B cell (primary cell): ENCODE measurements around the gene ZBTB14. TPM values are rescaled to one million over a fixed set of nuclear protein-coding genes. Genes with fewer than 3 reads are reported as not detected.
A peak's percentile ranks its signal among the peaks of the same experiment; 100 is the strongest.

ENCODE experiments used
- ATAC-seq: fragments of 200-7000 bp; cut with Tn5 transposase; one replicate; pipeline ENCODE4 v1.10.0; 2021; ENCODE audit warnings: low read depth, mild to moderate bottlenecking, moderate number of reproducible peaks, moderate library complexity
- CTCF ChIA-PET: fragments of 350-600 bp; sonication (Branson Sonifier 250); formaldehyde crosslinking; loops from one replicate; lab custom pipeline; 2021; ENCODE audit warnings: antibody characterized with exemption, inconsistent platforms; lab: Charles Lee
- POLR2A ChIA-PET: fragments of 350-600 bp; sonication (Branson Sonifier 250); formaldehyde crosslinking; loops from one replicate; lab custom pipeline; 2021; ENCODE audit warnings: antibody characterized with exemption; lab: Charles Lee
- DNase-seq: peaks from one replicate; pipeline ENCODE4 v3.0.0; 2013
- H2AFZ ChIP-seq: 2 replicates; pipeline ENCODE4 v1.6.1; 2012; ENCODE audit warnings: mild to moderate bottlenecking, low read depth, low read length; ENCODE audit not compliant: insufficient read depth, poor library complexity, severe bottlenecking
- H3K27ac ChIP-seq, 2 donors: 1 replicate in 1 of 2; 2 replicates in 1 of 2; pipeline ENCODE4 v1.5.1; 2012 to 2013; ENCODE audit warnings: low read length in 2 of 2, mild to moderate bottlenecking in 2 of 2, moderate library complexity in 1 of 2
- H3K27me3 ChIP-seq, 4 experiments: fragments of 200-600 bp in 1 of 4; sonication (generic) in 1 of 4; replicated peaks in 1 of 4; 1 replicate in 2 of 4; 2 replicates in 2 of 4; pipeline versions ENCODE4 v1.6.1 to v1.7.0; 2013 to 2016; ENCODE audit warnings: low read length in 3 of 4, mild to moderate bottlenecking in 2 of 4, mixed read lengths in 1 of 4, moderate library complexity in 1 of 4; ENCODE audit not compliant: insufficient read depth in 4 of 4, control insufficient read depth in 3 of 4; ENCODE audit errors: control extremely low read depth in 1 of 4
- H3K36me3 ChIP-seq, 2 experiments: replicated peaks in 1 of 2; 1 replicate in 1 of 2; 2 replicates in 1 of 2; pipeline versions ENCODE4 v1.6.1 to v1.7.1; 2013; ENCODE audit warnings: low read length in 1 of 2; ENCODE audit not compliant: insufficient read depth in 2 of 2, control insufficient read depth in 1 of 2; ENCODE audit errors: control extremely low read depth in 1 of 2, extremely low read depth in 1 of 2
- H3K4me1 ChIP-seq, 2 donors: fragments of 200-600 bp in 1 of 2; sonication (generic) in 1 of 2; 1 replicate in 1 of 2; 2 replicates in 1 of 2; pipeline versions ENCODE4 v1.5.1 to v1.6.1; 2013 to 2017; ENCODE audit warnings: low read length in 2 of 2; ENCODE audit not compliant: control insufficient read depth in 2 of 2, insufficient read depth in 2 of 2
- H3K4me2 ChIP-seq: replicated peaks from 2 replicates; pipeline ENCODE3; 2012; ENCODE audit warnings: mild to moderate bottlenecking, low read depth, low read length; ENCODE audit not compliant: poor library complexity, severe bottlenecking
- H3K4me3 ChIP-seq, 5 experiments: fragments of 200-600 bp in 1 of 5; sonication (generic) in 1 of 5; 1 replicate in 3 of 5; 2 replicates in 2 of 5; pipeline versions ENCODE4 v1.5.1 to v1.7.0; 2011 to 2016; ENCODE audit warnings: low read length in 4 of 5, mild to moderate bottlenecking in 4 of 5, low read depth in 2 of 5, control low read depth in 1 of 5, moderate library complexity in 1 of 5; ENCODE audit not compliant: insufficient read depth in 1 of 5; ENCODE audit errors: control extremely low read depth in 1 of 5, extremely low read depth in 1 of 5
- H3K79me2 ChIP-seq: fragments of 200-600 bp; sonication (generic); one replicate; pipeline ENCODE4 v1.6.0; 2016; ENCODE audit warnings: low read length; ENCODE audit not compliant: control insufficient read depth, insufficient read depth
- H3K9ac ChIP-seq: fragments of 200-600 bp; sonication (generic); 2 replicates; pipeline ENCODE4 v1.6.1; 2017; ENCODE audit warnings: mild to moderate bottlenecking, low read length, moderate library complexity
- H3K9me3 ChIP-seq, 3 donors: one replicate each; pipeline versions ENCODE4 v1.6.1 to v1.7.1; 2013; ENCODE audit warnings: low read length in 2 of 3; ENCODE audit not compliant: control insufficient read depth in 2 of 3, insufficient read depth in 1 of 3; ENCODE audit errors: control extremely low read depth in 1 of 3
- H4K20me1 ChIP-seq: 2 replicates; pipeline ENCODE4 v1.6.0; 2012; ENCODE audit warnings: mild to moderate bottlenecking, low read length; ENCODE audit not compliant: insufficient read depth, control insufficient read depth, poor library complexity, severe bottlenecking
- H3K27ac Mint-ChIP-seq: one replicate; pipeline ENCODE4 v1.8.0; 2021; ENCODE audit warnings: mixed read lengths
- H3K27me3 Mint-ChIP-seq: one replicate; pipeline ENCODE4 v1.8.0; 2021; ENCODE audit warnings: mixed read lengths
- H3K4me1 Mint-ChIP-seq: one replicate; pipeline ENCODE4 v1.8.0; 2021; ENCODE audit warnings: mixed read lengths
- H3K4me3 Mint-ChIP-seq: one replicate; pipeline ENCODE4 v1.8.0; 2021; ENCODE audit warnings: mixed read lengths
- H3K9me3 Mint-ChIP-seq: one replicate; pipeline ENCODE4 v1.8.0; 2022; ENCODE audit warnings: mixed read lengths; ENCODE audit not compliant: insufficient read depth
- CTCF ChIP-seq: fragments of 200-600 bp; IDR thresholded peaks from one replicate; pipeline ENCODE4 v1.8.0; 2022; ENCODE audit warnings: antibody characterized with exemption, mild to moderate bottlenecking
- EZH2 ChIP-seq: IDR thresholded peaks from 2 replicates; pipeline ENCODE4 v1.6.1; 2012; ENCODE audit warnings: borderline replicate concordance, low read depth, mild to moderate bottlenecking, moderate library complexity, low read length; ENCODE audit not compliant: insufficient read depth, poor library complexity, severe bottlenecking
- WGBS: methylation state at CpG from one replicate; pipeline ENCODE4 v1.1.5; 2013; ENCODE audit warnings: missing lambda C conversion rate; ENCODE audit not compliant: insufficient coverage; 5-methylcytosine and 5-hydroxymethylcytosine counted together
- intact Hi-C: fragments of 100-400 bp; cut with micrococcal nuclease; formaldehyde crosslinking; loops from one replicate; pipeline ENCODE4 v1.10.0; 2022
- polyA plus RNA-seq: library from polyadenylated mRNA; depleted of rRNA; stranded (reverse); fragments of >200 nt; gene quantifications from 2 replicates; pipeline ENCODE4 v1.2.3, GENCODE V29; 2012
- total RNA-seq, 2 donors: library from RNA; stranded (reverse); fragments of 120-200 nt in 1 of 2; gene quantifications; 1 replicate in 1 of 2; 2 replicates in 1 of 2; pipeline versions ENCODE4 v1.2.3 to v1.2.4, GENCODE V29; 2013 to 2022

The ZBTB14 gene
- total and polyA plus RNA-seq, 2 donors (not counting 1 experiment from before 2014, with no cell fraction given): 12.3 to 34.2 TPM

- WGBS: no CpG with 5 or more reads among the region's 2 CpGs
- Histone ChIP-seq H3K36me3 (peaks cover 1 to 15% of the 10 kb centered on the region in 2 experiments), H3K9ac (no peak overlapping the region), H2AFZ (no peak overlapping the region), H3K79me2 (peaks cover 29% of the 10 kb centered on the region), H3K4me2 (peak overlapping the region; percentile 12), H3K4me3 (no peak overlapping the region), H3K4me1 (peaks cover 13 to 14% of the 10 kb centered on the region in 2 donors), H3K27me3 (no peaks in the 10 kb centered on the region), H3K27ac (no peak overlapping the region), H3K9me3 (no peaks in the 10 kb centered on the region), H4K20me1 (no peaks in the 10 kb centered on the region)
- no peaks in the 10 kb centered on the region for H3K9me3 Mint-ChIP-seq
- H3K4me3 Mint-ChIP-seq: no peak overlapping the region
- POLR2A ChIA-PET: no interaction called here
- ATAC-seq (peak; percentile 41), DNase-seq (no peak)
- TF ChIP-seq EZH2: no peak
- TF ChIP-seq CTCF: no peak
- intact Hi-C loops: no loop called here
- H3K27ac Mint-ChIP-seq: peak overlapping the region; percentile 28
- CTCF ChIA-PET: interaction anchor here (1.1 to 2.4 kb wide), 2 partner anchors 51 to 54 kb away, joined by 3 to 8 read pairs; no protein-coding TSS in a partner anchor
- H3K27me3 Mint-ChIP-seq: no peaks in the 10 kb centered on the region
- H3K4me1 Mint-ChIP-seq: peaks cover 24% of the 10 kb centered on the region
Measured at GRCh38 chr18:5288517-5288935, 7.0 kb downstream of the ZBTB14 start.

- H3K4me1 ChIP-seq: peaks cover 10 to 11% of the 10 kb centered on the region in 2 donors
- H3K36me3 ChIP-seq: peaks cover 1 to 15% of the 10 kb centered on the region in 2 experiments
- DNase-seq (no peak), ATAC-seq (no peak)
- Mint-ChIP-seq H3K9me3 (no peaks in the 10 kb centered on the region), H3K4me3 (no peak overlapping the region), H3K4me1 (peaks cover 19% of the 10 kb centered on the region), H3K27me3 (no peaks in the 10 kb centered on the region), H3K27ac (no peak overlapping the region)
- no peaks in the 10 kb centered on the region for H3K27me3 ChIP-seq
- 89% methylated on average over 1 of the region's 2 CpGs for WGBS
- H3K9ac ChIP-seq: no peak overlapping the region
- no peaks in the 10 kb centered on the region for H3K9me3 ChIP-seq
- no peaks in the 10 kb centered on the region for H4K20me1 ChIP-seq
- H2AFZ ChIP-seq: no peak overlapping the region
- no peak overlapping the region for H3K27ac ChIP-seq
- POLR2A ChIA-PET: no interaction called here
- no peak overlapping the region for H3K4me3 ChIP-seq
- CTCF ChIA-PET: interaction anchor here (2.4 kb wide), 1 partner anchor 50 kb away, joined by 8 read pairs; no protein-coding TSS in a partner anchor
- TF ChIP-seq EZH2 (no peak), CTCF (no peak)
- peaks cover 29% of the 10 kb centered on the region for H3K79me2 ChIP-seq
- intact Hi-C loops: no loop called here
- peak overlapping the region; percentile 12 for H3K4me2 ChIP-seq
Measured at GRCh38 chr18:5287854-5288253, 7.7 kb downstream of the ZBTB14 start.
